Hematopoietic multipotent progenitor cell (in vitro differentiated cells): ENCODE data around the gene CSNK1A1L. TPM values are rescaled to one million over a fixed set of nuclear protein-coding genes. Genes with fewer than 3 reads are reported as not detected.

Experiments used
- DNase-seq, 3 donors: peaks; one replicate each; pipeline ENCODE4 v3.0.0-alpha.2; 2011 to 2015; ENCODE audit warnings: low read depth in 2 of 3, low spot score in 2 of 3
- total RNA-seq: library from RNA; depleted of rRNA; stranded (reverse); fragments of >200 nt; gene quantifications from one replicate; pipeline ENCODE4 v1.2.3, GENCODE V29; 2012

The CSNK1A1L gene
- not detected for total RNA-seq

DNA sequence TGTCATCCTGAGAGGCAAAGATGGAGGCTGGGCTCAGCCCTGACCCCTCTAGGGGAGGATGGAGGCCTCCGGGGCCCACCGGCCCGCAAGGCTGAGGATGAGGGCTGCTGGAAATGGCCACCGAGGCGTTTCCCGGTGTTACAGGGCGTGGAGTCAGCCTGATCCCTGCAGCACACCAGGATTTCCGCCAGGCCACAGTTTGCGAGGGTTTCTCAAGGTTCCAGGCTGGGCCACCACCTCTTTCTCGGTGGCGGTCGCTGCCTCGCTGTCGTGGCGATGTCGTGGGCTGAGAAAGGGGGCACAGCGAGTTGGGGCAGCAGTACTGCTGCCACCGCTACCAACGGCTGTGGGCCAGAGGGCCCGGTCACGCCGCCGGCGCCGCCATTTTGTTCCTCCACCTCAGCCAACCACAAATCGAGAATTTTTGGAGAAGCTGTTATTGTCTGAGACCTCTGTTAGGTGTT lies at the start of gene CSNK1A1L:
CSNK1A1L (minus strand) TSS at position 414 of the 464 bp plus-strand sequence; CDS start at position 6, 408 bp downstream.
- DNase-seq, result no peak

DNA sequence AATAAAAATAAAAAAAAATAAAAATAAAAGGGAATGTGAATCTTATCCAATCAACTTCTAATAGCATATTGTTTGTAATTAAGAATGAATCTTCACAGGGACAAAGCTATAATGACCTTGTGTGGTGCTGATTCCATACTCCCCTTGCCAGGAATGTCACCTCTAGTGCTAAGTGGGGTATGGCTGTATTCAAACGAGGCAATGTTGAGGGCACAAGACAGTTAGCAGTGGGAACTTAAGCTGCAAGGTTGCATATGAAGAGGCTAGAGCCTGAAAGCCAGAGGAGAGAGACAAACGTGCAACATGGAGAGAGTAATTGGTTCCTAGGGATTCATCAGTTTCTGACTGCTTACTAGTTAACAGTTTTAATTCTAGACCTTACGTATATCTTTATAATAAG lies 43.9 kb upstream of the CSNK1A1L start:
- DNase-seq, result no peak

DNA sequence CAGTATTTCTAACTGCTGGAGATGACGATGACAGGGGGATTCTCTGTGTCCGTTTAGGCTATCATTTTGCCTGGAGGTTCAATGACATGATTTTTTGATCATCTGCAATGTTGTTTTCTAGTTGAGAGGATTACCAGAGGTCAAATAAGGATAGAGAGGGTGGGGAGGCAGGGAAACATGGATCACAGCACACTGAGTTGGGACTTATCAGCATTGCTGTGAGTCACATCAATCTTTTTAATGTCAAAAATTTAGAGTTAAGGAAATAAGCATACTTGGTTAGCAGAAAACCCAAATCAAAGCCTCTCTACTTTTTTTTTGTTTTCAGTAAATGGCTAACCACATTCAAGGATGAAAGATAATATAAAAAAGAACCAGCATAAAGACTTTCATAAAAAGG lies 43.0 kb upstream of the CSNK1A1L start:
- DNase-seq, result no peak

- no peak for DNase-seq
Observed at GRCh38 chr13:37144661-37145060, 39.2 kb upstream of the CSNK1A1L start.

GRCh38 chr13:37143911-37144310 lies 38.4 kb upstream of the CSNK1A1L start:
- DNase-seq, result no peak

DNA sequence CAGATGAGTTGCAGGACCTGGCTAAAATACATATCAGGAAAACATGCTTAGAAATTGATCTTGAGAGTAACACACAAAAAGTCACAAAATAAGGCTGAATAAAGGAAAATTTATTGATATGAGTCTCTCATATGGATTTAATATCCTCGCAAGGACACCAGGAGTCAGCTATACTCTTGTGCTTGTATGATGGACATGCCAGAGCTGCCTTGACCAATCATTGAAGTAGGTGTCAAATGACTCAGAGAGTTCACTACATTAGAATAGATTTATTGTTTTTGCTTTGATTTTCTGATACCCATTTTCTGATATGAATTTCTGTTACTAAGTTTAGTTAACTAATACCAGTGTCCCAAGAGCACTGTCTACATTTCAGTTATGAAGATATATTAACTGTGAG lies 37.4 kb upstream of the CSNK1A1L start:
- DNase-seq, result no peak

GRCh38 chr13:37141011-37141410 lies 35.5 kb upstream of the CSNK1A1L start:
- no peak for DNase-seq

DNA sequence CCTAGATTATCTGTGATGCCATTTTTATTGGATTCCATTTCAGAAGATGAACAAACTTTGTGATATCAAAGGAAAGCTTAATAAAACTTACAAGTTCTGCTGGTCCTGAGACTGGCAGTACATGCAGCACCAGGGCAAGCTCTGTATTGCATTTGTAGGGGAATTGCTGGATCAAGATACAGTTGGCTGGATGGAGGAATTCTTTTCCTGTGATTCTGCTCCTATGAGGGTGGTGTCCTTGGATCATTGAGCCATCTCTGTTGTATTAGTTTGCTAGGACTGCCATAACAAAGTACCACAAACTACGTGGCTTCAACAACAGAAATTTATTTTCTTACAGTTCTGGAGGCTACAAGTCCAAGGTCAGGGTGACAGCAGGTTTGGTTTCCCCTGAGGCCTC lies 33.9 kb upstream of the CSNK1A1L start:
- no peak for DNase-seq

DNA sequence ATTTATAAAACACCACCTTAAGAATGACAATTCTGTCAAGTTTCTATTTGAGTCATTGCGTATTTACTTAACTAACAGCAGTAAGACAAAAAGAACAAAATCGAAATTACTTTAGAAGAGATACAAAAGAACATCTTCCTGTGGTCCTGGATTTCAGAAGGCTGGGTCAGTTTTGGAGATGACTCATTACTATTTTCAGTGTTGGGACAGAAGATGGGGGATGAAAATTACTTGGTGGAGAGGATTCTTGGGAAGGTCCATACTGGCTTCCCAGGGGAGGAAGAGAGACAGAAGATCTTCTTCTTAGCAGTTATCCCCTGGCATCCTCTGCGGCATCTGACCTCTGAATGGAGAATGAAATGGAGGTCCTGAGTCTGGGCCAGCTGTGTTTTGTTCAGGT lies 33.5 kb upstream of the CSNK1A1L start:
- no peak for DNase-seq

DNA sequence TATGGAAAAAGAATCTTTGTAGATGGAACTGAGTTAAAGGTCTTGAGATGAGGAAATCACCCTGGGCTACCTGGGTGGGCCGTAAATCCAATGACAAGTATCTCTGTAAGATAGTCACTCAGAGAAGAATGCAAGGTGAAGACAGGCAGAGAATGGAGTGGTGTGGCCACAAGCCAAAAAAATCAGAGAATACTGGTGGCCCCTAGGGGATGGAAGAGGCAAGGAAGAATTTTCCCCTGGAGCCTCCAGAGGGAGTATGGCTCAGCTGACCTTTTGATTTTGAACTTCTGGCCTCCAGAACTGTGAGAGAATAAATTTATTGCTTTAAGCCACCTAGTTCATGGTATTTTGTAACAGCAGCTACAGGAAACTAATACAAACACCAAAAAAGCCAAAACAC lies 32.7 kb upstream of the CSNK1A1L start:
- no peak for DNase-seq

GRCh38 chr13:37136633-37137032 lies 31.2 kb upstream of the CSNK1A1L start:
- no peak for DNase-seq

DNA sequence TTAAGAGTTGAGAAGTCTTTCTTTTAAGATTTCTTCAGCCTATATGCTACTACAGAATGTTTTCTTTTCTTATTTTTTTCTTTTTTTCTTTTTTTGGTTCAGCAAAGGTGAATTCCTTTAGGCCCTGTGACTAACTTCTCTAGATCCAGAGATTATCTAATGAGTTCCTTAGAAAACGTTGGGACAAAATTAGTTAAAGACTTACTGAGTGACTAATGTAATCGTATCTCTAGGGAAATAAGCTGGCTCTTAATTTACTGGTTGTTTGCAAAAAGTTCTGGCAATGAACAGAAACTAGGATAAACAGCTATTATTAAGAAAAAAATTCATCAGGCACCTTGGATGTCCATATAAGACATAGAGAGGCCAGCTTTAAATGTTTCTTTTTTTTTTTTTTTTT lies 30.7 kb upstream of the CSNK1A1L start:
- DNase-seq, result no peak

GRCh38 chr13:37134411-37135041 lies 29.1 kb upstream of the CSNK1A1L start:
- DNase-seq, result no peak

- DNase-seq, result no peak
Observed at GRCh38 chr13:37132211-37132610, 26.7 kb upstream of the CSNK1A1L start.

DNA sequence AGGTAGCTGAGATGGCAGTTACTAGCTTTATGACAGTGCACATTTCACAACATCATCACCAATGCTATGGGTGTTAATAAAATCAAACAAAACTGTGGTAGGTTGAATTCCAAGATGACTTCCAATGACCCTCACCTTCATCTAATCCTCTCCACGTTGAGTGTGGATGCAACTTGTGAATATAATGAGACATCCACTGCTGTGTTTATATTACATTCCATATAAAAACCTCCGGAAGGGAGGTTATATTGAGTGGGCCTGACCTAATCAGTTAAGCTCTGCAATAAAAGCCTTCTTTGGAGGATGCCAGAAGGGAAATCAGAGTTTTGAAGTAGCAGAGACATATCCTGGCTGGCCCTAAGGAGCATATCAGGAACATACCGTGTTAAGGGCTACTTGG lies 25.6 kb upstream of the CSNK1A1L start:
- no peak for DNase-seq

- no peak for DNase-seq
Observed at GRCh38 chr13:37129866-37130265, 24.4 kb upstream of the CSNK1A1L start.

- DNase-seq, result no peak
Observed at GRCh38 chr13:37127691-37128241, 22.3 kb upstream of the CSNK1A1L start.

- no peak for DNase-seq
Observed at GRCh38 chr13:37123337-37123736, 17.9 kb upstream of the CSNK1A1L start.

GRCh38 chr13:37118016-37118415 lies 12.6 kb upstream of the CSNK1A1L start:
- no peak for DNase-seq

DNA sequence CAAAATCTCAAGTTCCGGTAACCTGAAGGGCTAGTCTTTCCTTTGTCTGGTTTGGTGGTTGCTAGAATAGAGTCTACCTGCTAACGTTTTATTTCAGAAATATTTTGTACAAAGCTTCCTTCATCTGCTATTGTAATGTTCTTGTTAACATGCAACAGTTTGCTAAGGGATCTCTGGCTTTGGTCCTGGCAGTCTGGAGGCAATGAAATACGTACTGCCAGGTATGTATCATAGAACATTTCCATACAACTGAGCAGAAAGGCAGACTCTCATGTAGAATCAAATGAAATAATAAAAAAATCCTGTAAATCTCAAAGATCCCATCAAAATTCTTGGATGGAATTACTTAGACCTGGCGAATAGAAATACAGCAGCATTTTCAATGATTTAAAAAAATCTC lies 8.8 kb upstream of the CSNK1A1L start:
- DNase-seq, result no peak

GRCh38 chr13:37113534-37113933 lies 8.1 kb upstream of the CSNK1A1L start:
- DNase-seq, result no peak

DNA sequence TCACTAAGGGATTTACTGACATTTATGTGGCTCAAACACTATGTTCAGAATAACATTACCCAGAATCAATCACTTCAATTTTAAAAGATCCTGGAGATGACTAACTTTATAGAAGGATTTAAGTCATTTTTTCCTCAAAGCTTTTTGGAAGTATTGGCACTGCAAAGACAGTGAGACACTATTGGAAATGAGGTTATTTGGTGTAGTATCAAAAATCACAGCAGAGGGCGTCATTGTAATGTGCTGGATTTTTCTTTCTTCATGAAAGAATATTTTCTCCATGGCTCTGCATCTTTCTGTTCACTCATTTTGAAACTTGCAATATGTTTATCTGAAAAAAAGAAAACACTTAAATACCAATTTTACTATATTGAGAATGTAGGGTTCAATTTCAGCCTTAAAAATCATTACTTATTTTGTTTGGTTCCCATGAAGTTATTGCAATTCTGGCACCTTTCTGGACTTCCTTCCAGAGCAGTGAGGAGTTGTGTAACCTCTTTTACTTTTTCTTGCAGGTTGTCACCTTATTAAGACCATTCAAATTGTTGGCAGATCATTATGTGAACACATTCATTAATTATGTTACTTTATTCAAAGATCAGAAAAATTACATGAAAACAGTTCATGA lies 3.7 kb upstream of the CSNK1A1L start:
- DNase-seq, result peak in 2 of 3 donors; percentile 1 to 14
